ELR (cell line): ENCODE results near the gene OR2AT4.
A peak's percentile ranks its signal among the peaks of the same experiment; 100 is the strongest.
"Not testable (repeated sequence)": the region's sequence is repeated elsewhere in the genome, so short reads cannot be mapped to it uniquely, and the experiment has no call there.

Experiments
- DNase-seq: peaks from one replicate; pipeline ENCODE4 v3.0.0-alpha.2; 2015; ENCODE audit warnings: low read depth

OR2AT4 gene

DNA sequence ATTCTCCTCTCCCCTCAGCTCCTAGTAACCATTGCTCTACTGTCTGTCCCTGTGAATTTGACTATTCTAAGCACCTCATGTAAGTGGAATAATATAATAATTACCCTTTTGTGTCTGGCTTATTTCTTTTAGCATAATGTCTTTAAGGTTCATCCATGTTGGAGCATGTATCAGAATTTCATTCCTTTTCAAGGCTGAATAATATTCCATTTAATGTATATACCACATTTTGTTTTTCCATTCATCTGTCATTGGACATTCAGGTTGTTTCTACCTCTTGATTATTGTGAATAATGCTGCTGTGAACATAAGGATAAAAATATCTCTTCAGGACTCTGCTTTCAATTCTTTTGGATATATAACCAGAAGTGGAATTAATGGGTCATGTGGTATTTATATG is 28.1 kb downstream of the OR2AT4 start:
- no peak for DNase-seq

DNA sequence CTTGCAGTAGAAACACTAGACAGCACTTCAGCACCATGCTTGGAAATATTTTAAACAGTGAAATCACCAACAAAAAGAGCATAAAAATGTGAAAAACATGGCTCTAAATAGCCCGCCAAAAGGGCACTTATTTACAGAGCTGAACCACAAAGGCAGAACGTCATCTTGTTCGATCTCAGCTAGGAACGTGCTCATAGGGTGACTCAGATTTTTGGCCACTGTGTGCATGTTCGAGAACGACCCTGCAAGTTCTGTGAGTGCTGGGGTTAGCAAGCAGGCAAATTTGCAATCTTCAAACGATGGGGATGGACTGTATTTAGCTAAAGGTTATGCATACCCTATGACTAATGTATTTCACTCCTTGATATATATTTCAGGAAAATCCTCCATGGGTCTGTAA is 30.6 kb downstream of the OR2AT4 start:
- peak; percentile 71 for DNase-seq

DNA sequence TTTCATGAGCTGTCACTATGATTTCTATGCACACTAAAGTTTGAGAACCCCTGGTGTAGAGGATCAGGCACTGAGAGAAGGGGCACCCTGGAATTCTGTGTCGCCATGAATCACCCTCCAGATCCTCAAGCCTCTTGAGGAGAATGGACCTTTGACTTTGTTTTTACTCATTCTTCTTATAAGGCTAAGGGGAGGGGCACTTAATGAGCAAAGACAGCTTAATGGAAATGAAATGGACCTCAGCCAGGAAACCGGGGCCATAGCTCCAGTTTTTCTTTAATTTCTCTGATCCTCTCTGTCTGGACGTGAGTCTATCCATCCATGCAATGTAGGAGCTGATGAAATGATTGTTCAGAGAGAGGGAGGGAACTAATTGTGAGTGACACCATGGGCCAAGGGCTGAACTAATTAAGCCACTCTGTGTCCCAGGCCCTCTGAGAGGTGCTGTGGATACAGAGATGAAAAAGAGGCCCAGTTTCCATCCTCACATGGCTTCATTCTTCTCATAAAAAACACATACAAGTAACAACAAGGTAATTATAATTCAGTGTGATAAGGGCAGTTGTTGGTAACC is 32.8 kb downstream of the OR2AT4 start:
- peak; percentile 58 for DNase-seq

DNA sequence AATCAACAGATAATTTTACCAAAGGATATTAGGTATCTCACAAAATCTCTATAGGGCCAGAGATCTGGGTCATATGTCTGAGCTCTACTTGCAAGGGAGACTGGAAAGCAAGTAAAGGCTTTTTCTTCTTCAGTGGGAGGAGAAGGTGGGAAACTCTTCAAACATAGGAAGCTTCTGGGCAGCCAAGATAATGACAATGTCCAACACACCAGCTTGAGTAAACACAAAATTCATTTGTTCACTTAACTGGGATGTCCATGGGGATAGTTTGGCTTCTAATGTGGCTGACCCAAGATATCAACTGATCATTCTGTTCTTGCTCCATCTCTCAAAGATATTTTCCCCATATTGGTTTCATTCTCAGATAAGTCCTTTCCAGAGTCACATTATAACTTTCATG is 37.4 kb downstream of the OR2AT4 start:
- DNase-seq, result no peak

DNA sequence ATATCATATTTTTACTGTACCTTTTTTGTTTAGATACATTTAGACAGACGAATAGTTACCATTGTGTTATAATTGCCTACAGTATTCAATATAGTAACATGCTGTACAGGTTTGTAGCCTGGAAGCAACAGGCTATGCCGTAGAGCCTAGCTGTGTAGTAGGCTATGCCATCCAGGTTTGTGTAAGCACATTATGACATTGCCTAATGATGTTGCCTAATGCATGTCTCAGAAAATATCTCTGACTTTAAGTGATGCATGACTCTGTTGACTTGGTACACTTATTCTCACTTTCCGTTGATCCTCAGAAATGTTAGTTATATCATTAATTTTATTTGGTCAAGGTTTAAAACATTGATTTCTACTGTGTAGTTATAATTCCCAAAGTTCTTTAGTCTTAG is 39.9 kb downstream of the OR2AT4 start:
- DNase-seq, result no peak

DNA sequence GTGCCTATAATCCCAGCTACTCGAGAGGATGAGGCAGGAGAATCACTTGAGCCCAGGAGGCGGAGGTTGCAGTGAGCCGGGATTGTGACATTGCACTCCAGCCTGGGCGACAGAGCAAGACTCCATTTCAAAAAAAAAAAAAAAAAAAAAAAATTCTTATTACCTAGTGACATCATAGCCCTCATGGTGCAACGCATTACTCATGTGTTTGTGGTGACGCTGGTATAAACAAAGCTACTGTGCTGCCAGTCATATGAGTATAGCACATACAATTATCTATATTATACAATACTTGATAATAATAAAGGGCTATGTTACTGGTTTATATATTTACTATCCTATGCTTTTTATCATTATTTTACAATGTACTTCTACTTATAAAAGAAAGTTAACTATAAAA is 41.2 kb downstream of the OR2AT4 start:
- DNase-seq, result peak; percentile 75

DNA sequence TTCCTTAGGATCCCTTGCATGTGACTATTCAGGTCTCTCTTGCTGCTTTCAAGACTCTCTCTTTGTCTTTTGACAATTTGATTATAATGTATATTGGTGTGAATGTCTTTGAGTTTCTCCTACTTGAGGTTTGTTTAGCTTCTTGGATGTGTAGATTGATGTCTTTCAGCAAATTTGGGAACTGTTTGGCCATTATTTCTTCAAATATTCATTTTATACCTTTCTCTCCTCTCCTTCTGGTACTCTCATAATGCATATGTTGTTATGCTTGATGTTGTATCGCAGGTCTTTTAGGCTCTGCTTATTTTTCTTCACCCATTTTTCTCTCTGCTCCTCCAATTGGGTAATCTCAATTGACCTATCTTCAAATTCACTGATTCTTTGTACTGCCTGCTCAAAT is 44.2 kb downstream of the OR2AT4 start:
- no peak for DNase-seq

DNA sequence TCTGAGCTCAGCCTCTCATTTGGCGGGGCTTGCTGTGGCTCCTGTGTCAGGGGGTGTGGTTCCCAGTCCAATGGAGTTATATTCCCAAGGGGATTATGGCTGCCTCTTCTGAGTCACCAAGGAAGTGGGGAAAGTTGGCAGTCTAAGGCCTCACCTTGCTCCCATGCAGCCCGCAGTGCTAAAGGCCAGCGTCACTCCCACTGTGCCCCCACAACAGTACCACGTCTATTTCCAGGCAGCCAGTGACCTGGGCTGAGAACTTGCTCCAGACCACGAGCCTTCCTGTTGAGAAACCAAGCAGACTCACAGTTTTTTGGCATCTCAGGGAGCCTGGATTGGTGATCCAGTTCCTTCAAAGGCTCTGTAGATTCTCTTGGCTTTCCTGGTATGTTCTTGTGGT is 45.6 kb downstream of the OR2AT4 start:
- DNase-seq, result no peak

DNA sequence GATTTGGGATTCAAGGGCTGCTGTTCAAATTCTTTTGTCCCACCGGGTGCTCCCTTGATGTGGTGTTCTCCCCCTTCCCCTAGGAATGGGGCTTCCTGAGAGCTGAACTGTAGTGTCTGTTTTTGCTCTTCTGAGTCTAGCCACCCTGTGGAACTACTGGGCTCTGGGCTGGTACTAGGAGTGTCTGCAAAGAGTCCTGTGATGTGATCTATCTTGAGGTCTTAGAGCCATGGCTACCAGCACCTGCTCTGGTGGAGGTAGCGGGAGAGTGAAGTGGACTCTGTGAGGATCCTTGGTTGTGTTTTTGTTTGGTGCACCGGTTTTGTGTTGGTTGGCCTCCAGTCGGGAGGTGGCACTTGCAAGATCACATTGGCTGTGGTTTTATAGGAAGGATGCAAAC is 46.2 kb downstream of the OR2AT4 start:
- no peak for DNase-seq

DNA sequence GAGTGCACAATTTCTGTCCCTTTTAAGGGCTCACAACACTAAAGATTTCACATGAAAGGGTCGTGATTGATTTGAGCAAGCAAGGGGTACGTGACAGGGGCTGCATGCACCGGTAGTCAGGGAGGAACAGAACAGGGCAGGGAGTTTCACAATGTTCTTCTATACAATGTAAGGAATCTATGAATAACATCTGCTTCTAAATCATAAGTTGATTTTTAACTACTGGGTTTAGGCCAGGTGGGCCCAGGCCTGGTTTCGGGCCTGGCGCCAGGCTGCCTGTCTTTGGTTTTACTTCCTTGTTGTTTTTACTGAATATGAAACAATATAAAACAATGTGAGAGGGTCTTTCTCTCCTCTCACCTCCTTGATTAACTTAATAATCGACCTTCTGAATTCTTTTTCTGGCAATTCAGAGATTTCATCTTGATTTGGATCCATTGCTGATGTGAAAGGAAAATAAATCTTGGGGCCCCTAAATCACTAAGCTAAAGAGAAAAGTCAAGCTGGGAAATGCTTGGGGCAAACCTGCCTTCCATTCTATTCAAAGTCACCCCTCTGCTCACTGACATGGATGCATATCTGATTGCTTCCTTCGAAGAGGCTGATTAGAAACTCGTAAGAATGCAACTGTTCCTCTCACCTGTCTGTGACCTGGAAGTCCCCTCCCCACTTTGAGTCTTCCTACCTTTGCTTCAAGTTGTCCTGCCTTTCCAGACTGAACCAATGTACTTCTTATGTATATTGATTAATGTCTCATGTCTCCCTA is 47.0 kb downstream of the OR2AT4 start:
- DNase-seq, result not testable (repeated sequence)

DNA sequence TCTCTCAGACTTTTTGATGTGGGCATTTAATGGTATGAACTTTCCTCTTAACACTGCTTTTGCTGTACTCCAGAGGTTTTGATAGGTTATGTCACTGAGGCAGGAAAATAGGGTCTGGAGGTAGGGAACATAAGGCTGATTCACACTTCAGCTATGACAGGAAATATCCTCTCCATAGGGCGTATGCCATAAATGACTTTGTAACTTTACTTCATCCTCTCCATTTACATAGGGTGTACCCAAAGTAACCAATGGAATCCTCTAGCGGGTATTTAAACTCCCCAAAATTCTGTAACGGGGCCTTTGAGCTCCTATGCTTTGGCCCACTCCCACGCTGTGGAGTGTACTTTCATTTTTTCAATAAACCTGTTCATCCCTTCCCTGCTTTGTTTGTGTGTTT is 49.5 kb downstream of the OR2AT4 start:
- peak; percentile 24 for DNase-seq

DNA sequence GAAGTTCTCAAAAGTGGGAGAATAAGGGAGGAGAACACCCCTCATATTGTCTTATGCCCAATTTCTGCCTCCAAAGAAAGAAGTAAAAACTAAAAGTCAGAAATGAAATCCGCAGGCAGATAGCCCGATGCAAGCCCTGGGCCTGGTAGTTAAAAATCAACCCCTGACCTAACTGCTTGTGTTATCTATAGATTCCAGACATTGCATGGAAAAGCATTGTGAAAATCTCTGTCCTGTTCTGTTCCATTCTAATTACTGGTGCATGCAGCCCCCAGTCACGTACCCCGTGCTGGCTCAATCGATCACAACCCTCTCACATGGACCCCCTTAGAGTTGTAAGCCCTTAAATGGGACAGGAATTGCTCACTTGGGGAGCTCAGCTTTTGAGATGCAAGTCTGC is 50.0 kb downstream of the OR2AT4 start:
- not testable (repeated sequence) for DNase-seq

DNA sequence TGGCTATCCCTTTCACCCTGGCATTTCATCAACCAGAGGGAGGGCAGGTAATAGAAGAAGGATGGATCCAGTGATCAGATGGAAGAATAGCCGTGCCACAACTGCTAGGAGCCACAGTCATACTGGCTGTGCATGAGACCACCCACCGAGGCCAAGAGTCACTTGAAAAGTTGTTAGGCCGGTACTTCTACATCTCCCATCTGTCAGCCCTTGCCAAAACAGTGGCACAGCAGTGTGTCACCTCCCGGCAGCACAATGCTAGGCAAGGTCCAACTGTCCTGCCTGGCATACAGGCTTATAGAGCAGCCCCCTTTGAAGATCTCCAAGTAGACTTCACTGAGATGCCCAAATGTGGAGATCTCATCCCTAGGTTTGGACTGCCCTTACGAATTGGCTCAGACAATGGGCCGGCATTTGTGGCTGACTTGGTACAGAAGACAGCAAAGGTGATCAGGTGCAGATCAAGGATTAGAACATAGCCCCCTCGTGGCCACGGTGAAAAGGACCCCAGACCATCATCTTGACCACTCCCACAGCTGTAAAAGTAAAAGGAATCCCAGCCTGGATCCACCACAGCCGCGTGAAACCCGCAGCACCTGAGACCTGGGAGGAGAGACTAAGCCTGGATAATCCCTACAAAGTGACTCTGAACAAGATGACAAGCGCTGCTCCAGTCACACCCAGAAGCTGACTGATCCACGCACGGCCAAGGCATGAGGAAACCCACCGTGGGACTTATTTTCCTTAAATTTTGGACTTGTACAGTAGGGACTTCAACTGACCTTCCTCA is 52.1 kb downstream of the OR2AT4 start:
- DNase-seq, result not testable (repeated sequence)

DNA sequence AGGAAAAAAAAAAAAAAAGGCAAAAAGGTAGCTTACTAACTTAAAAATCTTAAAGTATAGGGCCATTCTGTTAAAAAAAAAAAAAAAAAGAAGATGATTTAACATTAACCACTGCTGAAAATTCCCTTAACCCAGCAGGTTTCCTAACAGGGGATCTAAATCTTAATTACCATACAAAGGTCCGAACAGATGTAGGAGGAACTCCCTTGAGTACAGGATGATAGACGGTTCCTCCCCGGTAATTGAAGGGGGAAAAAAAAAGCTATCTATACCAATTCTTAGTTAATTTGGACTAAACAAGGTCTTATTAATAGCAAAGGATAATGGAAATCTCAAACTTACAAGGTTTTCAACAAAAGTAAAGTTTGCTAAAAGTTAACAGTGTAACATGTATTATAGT is 54.9 kb downstream of the OR2AT4 start:
- not testable (repeated sequence) for DNase-seq

DNA sequence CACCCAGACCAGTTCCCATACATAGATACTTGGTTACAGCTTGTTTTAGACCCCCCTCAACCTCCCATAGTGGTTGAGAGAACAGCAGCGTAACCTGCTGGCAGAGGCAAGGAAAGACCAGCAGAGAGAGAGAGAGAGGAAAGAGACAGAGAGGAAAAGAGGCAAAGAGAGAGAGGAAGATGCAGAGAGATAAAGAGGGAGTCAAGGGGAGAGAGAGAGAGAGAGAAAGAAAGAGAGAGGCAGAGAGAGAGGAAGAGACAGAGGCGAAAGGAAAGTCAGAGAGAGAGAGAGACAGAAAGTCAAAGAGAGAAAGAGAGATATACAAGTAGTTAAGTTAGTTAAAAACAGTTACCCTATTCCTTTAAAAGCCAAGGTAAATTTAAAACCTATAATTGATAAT is 55.4 kb downstream of the OR2AT4 start:
- no peak for DNase-seq

DNA sequence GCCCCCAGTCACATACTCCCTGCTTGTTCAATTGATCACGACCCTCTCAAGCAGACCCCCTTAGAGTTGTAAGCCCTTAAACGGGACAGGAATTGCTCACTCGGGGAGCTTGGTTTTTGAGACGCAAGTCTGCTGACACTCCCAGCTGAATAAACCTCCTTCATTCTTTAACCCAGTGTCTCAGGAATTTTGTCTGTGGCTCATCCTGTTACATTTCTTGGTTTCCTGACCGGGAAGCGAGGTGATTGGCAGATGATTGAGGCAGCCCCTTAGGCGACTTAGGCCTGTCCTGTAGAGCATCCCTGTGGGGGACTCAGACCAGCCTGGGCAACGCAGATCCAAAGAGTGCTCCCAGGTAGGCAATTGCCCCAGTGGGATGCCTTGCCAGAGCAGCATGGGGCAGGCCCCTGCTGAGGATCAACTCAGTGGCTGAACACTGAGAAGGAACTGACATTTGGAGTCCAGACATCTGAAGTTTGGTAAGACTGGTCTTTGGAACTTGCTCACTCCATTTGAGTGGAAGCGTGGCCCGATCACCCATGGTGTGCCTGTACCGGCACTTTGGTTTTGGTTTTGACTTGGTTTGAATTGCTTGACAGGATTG is 56.4 kb downstream of the OR2AT4 start:
- DNase-seq, result no peak

DNA sequence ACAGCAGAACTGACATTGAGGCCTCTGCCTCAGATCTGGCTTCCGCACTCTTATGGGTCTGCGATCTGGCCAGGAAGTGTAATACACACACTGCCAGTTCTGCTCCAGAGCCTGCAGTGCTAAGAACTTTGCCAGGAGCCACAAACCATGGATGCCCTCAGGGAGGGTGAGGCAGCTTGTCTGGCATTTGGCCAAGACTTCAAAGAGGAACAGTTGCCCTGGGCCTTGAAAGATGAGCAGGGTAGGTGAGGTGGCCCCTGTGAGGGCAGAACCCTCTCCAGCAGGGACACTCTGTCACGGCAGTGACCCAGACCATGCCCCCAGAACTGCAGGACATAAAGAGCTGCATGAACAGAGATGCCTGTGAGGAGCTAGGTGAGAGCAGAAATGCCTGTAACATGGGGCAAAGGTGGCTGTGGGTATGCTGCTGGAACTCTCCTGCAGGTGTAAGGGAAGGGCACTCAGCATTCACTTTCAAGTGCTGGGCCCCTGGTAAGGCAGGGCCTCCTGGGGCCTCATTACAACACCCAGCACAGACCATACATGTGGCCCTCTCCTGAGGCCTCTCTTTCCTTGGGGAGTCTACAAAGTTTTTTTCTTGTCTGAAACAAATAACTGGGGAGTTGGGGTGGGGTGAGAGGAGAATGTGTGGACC is 60.6 kb downstream of the OR2AT4 start:
- DNase-seq, result peak; percentile 68

DNA sequence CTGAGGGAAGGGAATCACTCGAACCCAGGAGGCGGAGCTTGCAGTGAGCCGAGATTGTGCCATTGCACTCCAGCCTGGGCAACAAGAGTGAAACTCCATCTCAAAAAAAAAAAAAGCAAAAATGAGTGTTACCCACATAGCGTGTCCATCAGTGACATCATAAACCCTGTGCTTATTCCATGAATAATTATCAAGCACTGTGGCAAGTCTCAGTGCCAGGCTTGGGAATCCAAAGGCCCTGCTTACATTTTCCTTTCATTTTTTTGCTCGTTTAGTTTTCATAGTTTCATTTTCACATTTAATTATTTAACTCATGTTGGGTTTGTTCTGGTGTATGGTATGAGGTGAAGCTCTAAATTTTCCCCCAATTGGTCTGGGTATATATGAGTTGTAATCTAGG is 61.4 kb downstream of the OR2AT4 start:
- no peak for DNase-seq

DNA sequence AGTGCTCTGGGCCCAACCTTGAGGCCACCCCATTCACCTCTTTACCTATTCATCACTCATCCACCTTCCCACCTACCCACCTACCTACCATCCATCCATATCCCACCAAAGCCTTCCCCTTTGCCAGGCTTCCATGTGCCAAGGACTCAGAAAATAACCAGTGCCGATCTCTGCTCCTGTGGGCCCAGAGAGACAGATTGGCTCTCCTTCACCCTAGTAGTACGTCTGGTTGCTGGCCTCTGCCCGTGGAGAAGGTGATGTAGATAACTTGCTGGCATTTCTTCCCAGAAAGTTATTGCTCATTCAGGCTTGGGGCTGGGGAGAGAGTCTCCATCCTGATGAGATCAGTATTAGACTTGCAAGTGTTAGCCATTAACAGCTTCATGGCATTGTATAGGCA is 62.8 kb downstream of the OR2AT4 start:
- no peak for DNase-seq

DNA sequence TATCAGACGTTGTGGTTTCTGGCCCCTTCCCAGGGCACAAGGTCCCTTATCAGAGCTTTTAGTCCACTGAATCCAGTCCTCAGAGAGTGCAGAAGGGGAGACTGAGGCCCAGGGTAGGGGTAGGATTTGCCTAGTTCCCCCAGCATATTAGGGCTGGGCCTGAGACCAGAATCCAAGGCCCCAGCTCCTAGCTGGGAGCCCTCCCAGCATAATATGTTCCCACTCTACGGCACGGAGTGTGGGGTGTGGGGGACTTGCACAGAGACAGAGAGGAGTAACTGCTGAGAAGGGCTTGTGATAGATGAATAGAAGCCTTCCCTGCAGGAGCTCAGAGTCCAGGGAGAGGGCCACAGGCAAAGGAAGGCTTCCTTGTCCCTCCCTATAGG is 64.1 kb downstream of the OR2AT4 start:
- DNase-seq, result no peak

DNA sequence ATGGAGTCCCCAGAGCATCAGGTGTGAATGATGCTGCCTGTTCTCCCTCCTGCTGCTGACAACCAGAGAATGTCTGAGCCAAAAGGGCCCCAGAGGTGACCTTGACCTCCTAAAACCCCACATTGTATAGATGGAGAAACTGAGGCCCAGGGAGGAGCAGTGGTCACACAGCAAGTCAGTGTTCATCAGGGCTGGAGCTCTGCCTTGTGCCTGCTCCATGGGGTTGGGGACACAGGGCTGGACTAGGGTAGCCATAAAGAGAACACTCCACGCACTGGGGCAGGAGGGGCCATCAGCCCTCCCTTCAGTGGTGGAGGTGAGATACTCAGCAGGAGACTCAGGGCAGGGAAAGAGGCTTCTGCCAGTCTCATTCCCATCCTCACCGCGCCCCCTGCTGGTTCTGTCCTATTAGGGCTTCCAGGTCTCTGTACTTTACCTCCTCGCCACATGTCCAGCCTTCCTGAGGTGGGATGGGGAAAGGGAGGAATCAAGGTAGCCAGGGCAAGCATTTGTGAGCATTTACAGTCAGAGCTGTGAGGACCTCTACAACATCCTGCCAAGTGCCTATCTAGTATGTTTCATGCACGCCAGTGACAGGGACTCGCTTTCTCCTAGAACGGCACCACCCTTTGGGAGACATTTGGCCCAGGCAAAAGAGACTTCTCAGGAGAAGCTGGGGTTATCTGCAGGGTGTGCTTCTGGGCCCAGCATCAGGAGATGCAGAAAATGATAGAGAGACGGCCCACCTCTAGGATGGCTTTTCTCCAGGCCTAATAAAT is 64.7 kb downstream of the OR2AT4 start:
- DNase-seq, result peak; percentile 86
